GM23338 (cell line): ENCODE measurements around the gene FOXJ3. TPM values are rescaled to one million over a fixed set of nuclear protein-coding genes. Genes with fewer than 3 reads are reported as not detected.

Experiments used
- ATAC-seq: fragments of 200-7000 bp; cut with Tn5 transposase; 3 replicates; pipeline ENCODE4 v1.9.1; 2020
- DNase-seq: peaks from one replicate; pipeline ENCODE4 v3.0.0-alpha.2; 2015; ENCODE audit warnings: low spot score
- H2AFZ ChIP-seq: fragments of 200-600 bp; sonication (generic); 2 replicates; pipeline ENCODE4 v1.8.0; 2016; ENCODE audit warnings: antibody characterized with exemption, mild to moderate bottlenecking, moderate library complexity
- H3F3A ChIP-seq: fragments of 200-600 bp; sonication (generic); replicated peaks from 2 replicates; pipeline ENCODE4 v1.8.0; 2017; ENCODE audit warnings: antibody characterized with exemption, mixed run types, low read depth
- H3K27ac ChIP-seq: fragments of 200-600 bp; sonication (generic); 2 replicates; pipeline ENCODE4 v1.6.1; 2016; ENCODE audit warnings: low read depth
- H3K27me3 ChIP-seq: fragments of 200-600 bp; sonication (generic); 2 replicates; pipeline ENCODE4 v1.8.0; 2016; ENCODE audit warnings: mild to moderate bottlenecking, mixed run types, moderate library complexity; ENCODE audit not compliant: insufficient read depth
- H3K36me3 ChIP-seq: fragments of 200-600 bp; sonication (generic); 2 replicates; pipeline ENCODE4 v1.8.0; 2016; ENCODE audit warnings: mild to moderate bottlenecking; ENCODE audit not compliant: insufficient read depth
- H3K4me1 ChIP-seq: fragments of 200-600 bp; sonication (generic); 2 replicates; pipeline ENCODE4 v1.8.0; 2016; ENCODE audit warnings: mild to moderate bottlenecking, moderate library complexity; ENCODE audit not compliant: insufficient read depth
- H3K4me2 ChIP-seq: fragments of 200-600 bp; sonication (generic); 2 replicates; pipeline ENCODE4 v1.7.1; 2017; ENCODE audit warnings: mixed run types
- H3K4me3 ChIP-seq: fragments of 200-600 bp; sonication (generic); 2 replicates; pipeline ENCODE4 v1.6.1; 2016; ENCODE audit warnings: mixed run types
- H3K79me2 ChIP-seq: fragments of 200-600 bp; sonication (generic); replicated peaks from 2 replicates; pipeline ENCODE4 v1.8.0; 2017; ENCODE audit warnings: mild to moderate bottlenecking; ENCODE audit not compliant: insufficient read depth
- H3K9me2 ChIP-seq: fragments of 200-600 bp; sonication (generic); 2 replicates; pipeline ENCODE4 v1.8.0; 2017; ENCODE audit not compliant: insufficient read depth
- H4K20me1 ChIP-seq: fragments of 200-600 bp; sonication (generic); replicated peaks from 2 replicates; pipeline ENCODE4 v1.8.0; 2017; ENCODE audit warnings: mild to moderate bottlenecking; ENCODE audit not compliant: insufficient read depth
- H3K27ac Mint-ChIP-seq: 2 replicates; pipeline ENCODE4 v1.8.0; 2020; ENCODE audit warnings: inconsistent platforms, mild to moderate bottlenecking, moderate library complexity, mixed read lengths
- H3K27me3 Mint-ChIP-seq: 3 replicates; pipeline ENCODE4 v1.8.0; 2022; ENCODE audit warnings: low read depth, mild to moderate bottlenecking, moderate library complexity, mixed read lengths, inconsistent platforms; ENCODE audit not compliant: insufficient read depth, poor library complexity
- H3K36me3 Mint-ChIP-seq: 3 replicates; pipeline ENCODE4 v1.8.0; 2021; ENCODE audit warnings: low read depth, mild to moderate bottlenecking, inconsistent platforms, moderate library complexity, mixed read lengths
- H3K4me1 Mint-ChIP-seq: 3 replicates; pipeline ENCODE4 v1.8.0; 2020; ENCODE audit warnings: mild to moderate bottlenecking, inconsistent platforms, mixed read lengths
- H3K4me3 Mint-ChIP-seq: 3 replicates; pipeline ENCODE4 v1.8.0; 2021; ENCODE audit warnings: moderate library complexity, mild to moderate bottlenecking, inconsistent platforms, mixed read lengths
- H3K9me3 Mint-ChIP-seq: 3 replicates; pipeline ENCODE4 v1.8.0; 2020; ENCODE audit warnings: moderate library complexity, mild to moderate bottlenecking, inconsistent platforms, mixed read lengths
- CREB1 ChIP-seq: fragments of 250-450 bp; sonication (Bioruptor Pico); IDR thresholded peaks from 2 replicates; pipeline ENCODE4 v1.5.0; 2020; ENCODE audit warnings: low read depth, mild to moderate bottlenecking, moderate library complexity
- CTCF ChIP-seq, 2 experiments: fragments of 200-600 bp in 1 of 2; sonication (generic) in 1 of 2; conservative IDR thresholded peaks; 2 replicates each; pipeline versions ENCODE4 v1.5.1 to v1.6.1; 2016 to 2017; ENCODE audit warnings: antibody characterized with exemption in 2 of 2, low read depth in 2 of 2, mild to moderate bottlenecking in 2 of 2, moderate library complexity in 1 of 2
- ETS1 ChIP-seq: IDR thresholded peaks from 2 replicates; pipeline ENCODE4 v1.6.1; 2016; ENCODE audit warnings: antibody characterized with exemption
- EZH2 ChIP-seq: fragments of 200-600 bp; sonication (generic); IDR thresholded peaks from one replicate; pipeline ENCODE4 v1.8.0; 2017; ENCODE audit warnings: antibody characterized with exemption, mild to moderate bottlenecking, low read depth; ENCODE audit not compliant: unreplicated experiment
- EZH2phosphoT487 ChIP-seq: fragments of 200-600 bp; sonication (generic); IDR thresholded peaks from one replicate; pipeline ENCODE4 v1.8.1; 2018; ENCODE audit warnings: antibody characterized with exemption; ENCODE audit not compliant: unreplicated experiment
- JUNB ChIP-seq: IDR thresholded peaks from one replicate; pipeline ENCODE4 v1.6.1; 2016; ENCODE audit warnings: antibody characterized with exemption; ENCODE audit not compliant: unreplicated experiment
- NANOG ChIP-seq: IDR thresholded peaks from 2 replicates; pipeline ENCODE4 v1.6.1; 2016; ENCODE audit warnings: antibody characterized with exemption, borderline replicate concordance
- POLR2AphosphoS5 ChIP-seq: IDR thresholded peaks from 2 replicates; pipeline ENCODE4 v1.6.1; 2016; ENCODE audit warnings: antibody characterized with exemption, low read depth
- REST ChIP-seq: IDR thresholded peaks from one replicate; pipeline ENCODE4 v1.6.1; 2018; ENCODE audit warnings: antibody characterized with exemption; ENCODE audit not compliant: unreplicated experiment
- STAT1 ChIP-seq: IDR thresholded peaks from one replicate; pipeline ENCODE4 v1.6.1; 2016; ENCODE audit warnings: antibody characterized with exemption; ENCODE audit not compliant: unreplicated experiment
- ZNF114 ChIP-seq: fragments of 250-450 bp; sonication (Bioruptor Pico); IDR thresholded peaks from 2 replicates; pipeline ENCODE4 v1.5.0; 2020; ENCODE audit warnings: mild to moderate bottlenecking, moderate library complexity
- ZNF331 ChIP-seq: fragments of 250-450 bp; sonication (Bioruptor Pico); IDR thresholded peaks from 2 replicates; pipeline ENCODE4 v1.5.0; 2020; ENCODE audit warnings: low read depth, mild to moderate bottlenecking, moderate library complexity
- ZNF462 ChIP-seq: fragments of 250-450 bp; sonication (Bioruptor Pico); IDR thresholded peaks from 2 replicates; pipeline ENCODE4 v1.5.0; 2020; ENCODE audit warnings: mild to moderate bottlenecking, moderate library complexity
- polyA plus RNA-seq: library from polyadenylated mRNA; unstranded; fragments of >200 nt; fragmentation: Nextera tagmentation; extraction: Ambion mirVana; gene quantifications from 2 replicates; pipeline ENCODE4 v1.2.1, GENCODE V29; 2016
- total RNA-seq: library from RNA; depleted of rRNA; stranded (reverse); fragments of >200 nt; shearing (Covaris generic); gene quantifications from 2 replicates; pipeline ENCODE4 v1.2.3, GENCODE V29; 2014

Gene FOXJ3
- total and polyA plus RNA-seq, 2 experiments from 2014 or later: 36.6 to 53.3 TPM

GRCh38 chr1:42267904-42268303, 67.1 kb downstream of the FOXJ3 start:
- Histone ChIP-seq H4K20me1 (peaks cover 30% of the 10 kb centered on the region), H2AFZ (no peak overlapping the region), H3K27ac (no peak overlapping the region), H3K9me2 (no peaks in the 10 kb centered on the region), H3K4me2 (no peak overlapping the region), H3K36me3 (no peaks in the 10 kb centered on the region), H3K4me1 (peaks cover 22% of the 10 kb centered on the region), H3F3A (no peaks in the 10 kb centered on the region), H3K4me3 (no peak overlapping the region), H3K79me2 (peaks cover 94% of the 10 kb centered on the region), H3K27me3 (no peaks in the 10 kb centered on the region)
- ATAC-seq (no peak), DNase-seq (no peak)
- Mint-ChIP-seq H3K4me1 (peaks cover 41% of the 10 kb centered on the region), H3K27ac (no peak overlapping the region; the same call in none of the 2 replicates), H3K27me3 (peaks cover 6% of the 10 kb centered on the region), H3K4me3 (no peak overlapping the region), H3K9me3 (no peaks in the 10 kb centered on the region), H3K36me3 (peaks cover 8% of the 10 kb centered on the region; the same call in 1 of the 3 replicates)
- TF ChIP-seq STAT1: no peak
- TF ChIP-seq ZNF462 (CRISPR knock-in tag): no peak
- no peak for TF ChIP-seq ZNF114 (CRISPR knock-in tag)
- no peak for TF ChIP-seq CREB1 (CRISPR knock-in tag)
- no peak for TF ChIP-seq JUNB
- no peak for TF ChIP-seq POLR2AphosphoS5
- no peak for TF ChIP-seq REST
- TF ChIP-seq CTCF (conservative IDR thresholded peaks at IDR 0.05; ENCODE audit: low read depth in 2 of 2): no peak
- TF ChIP-seq ZNF331 (CRISPR knock-in tag): no peak
- no peak for TF ChIP-seq EZH2
- TF ChIP-seq EZH2phosphoT487: no peak
- no peak for TF ChIP-seq NANOG
- no peak for TF ChIP-seq ETS1
